ENCODE data around the gene PAQR4. TPM values are rescaled to one million over a fixed set of nuclear protein-coding genes. Genes with fewer than 3 reads are reported as not detected.

PAQR4 gene
- total and polyA plus RNA-seq, 2 of the 13 experiments (the other 11 are each of a cell fraction or from before 2014, with no cell fraction given), result 15.9 to 24.8 TPM

GRCh38 chr16:2927010-2927646, 42.0 kb upstream of the PAQR4 start (continued):
- TF ChIP-seq ZNF687 (CRISPR knock-in tag; IDR thresholded peaks at IDR 0.05) (peak; percentile 49), GMEB2 (CRISPR knock-in tag; IDR thresholded peaks at IDR 0.05; ENCODE audit: low read depth) (no peak), ZNF460 (CRISPR knock-in tag; IDR thresholded peaks at IDR 0.05; ENCODE audit: borderline replicate concordance) (no peak), ZNF17 (CRISPR knock-in tag; IDR thresholded peaks at IDR 0.05) (no peak), FOXA3 (CRISPR knock-in tag; IDR thresholded peaks at IDR 0.05) (peak; percentile 42; the same call in 1 of the 2 replicates), DRAP1 (CRISPR knock-in tag; IDR thresholded peaks at IDR 0.05) (no peak), IRF2 (CRISPR knock-in tag; IDR thresholded peaks at IDR 0.05) (0 out of 2 replicates have a peak, but pooled peaks have one; percentile 29), PBX3 (CRISPR knock-in tag; IDR thresholded peaks at IDR 0.05; ENCODE audit: borderline replicate concordance) (no peak), HOXA3 (CRISPR knock-in tag; IDR thresholded peaks at IDR 0.05) (peak; percentile 92), ZFY (CRISPR knock-in tag; IDR thresholded peaks at IDR 0.05) (peak; percentile 36; the same call in 1 of the 2 replicates), MED1 (CRISPR knock-in tag; IDR thresholded peaks at IDR 0.05) (peak; percentile 24; the same call in 1 of the 2 replicates), NFATC3 (CRISPR knock-in tag; IDR thresholded peaks at IDR 0.05) (0 out of 2 replicates have a peak, but pooled peaks have one; percentile 35), TMF1 (CRISPR knock-in tag; IDR thresholded peaks at IDR 0.05; ENCODE audit: low read depth) (no peak), ZBTB33 (CRISPR knock-in tag; IDR thresholded peaks at IDR 0.05) (0 out of 2 replicates have a peak, but pooled peaks have one; percentile 37), ZNF282 (IDR thresholded peaks at IDR 0.05; ENCODE audit: partially characterized antibody) (no peak), KAT7 (CRISPR knock-in tag; IDR thresholded peaks at IDR 0.05; ENCODE audit: borderline replicate concordance) (no peak), ZFP91 (CRISPR knock-in tag; IDR thresholded peaks at IDR 0.05; ENCODE audit: borderline replicate concordance) (peak; percentile 22; the same call in 1 of the 2 replicates), JUN (CRISPR knock-in tag; IDR thresholded peaks at IDR 0.05) (no peak)
